Activated CD4-positive, alpha-beta T cell treated with anti-CD3 and anti-CD28 coated beads, Interleukin-2, amount 10 ng/mL, durations not matched to agents 7 days and 5 days (primary cell): ENCODE data around the gene ILF2. TPM values are rescaled to one million over a fixed set of nuclear protein-coding genes. Genes with fewer than 3 reads are reported as not detected.
"Not testable (repeated sequence)": the region's sequence is repeated elsewhere in the genome, so short reads cannot be mapped to it uniquely, and the experiment has no call there.

ENCODE experiments used
- CTCF ChIA-PET: fragments of 350-600 bp; sonication (Branson Sonifier 250); formaldehyde crosslinking; loops from one replicate; lab custom pipeline; 2021; ENCODE audit warnings: antibody characterized with exemption; lab: Charles Lee
- POLR2A ChIA-PET: fragments of 350-600 bp; sonication (Branson Sonifier 250); formaldehyde crosslinking; loops from one replicate; lab custom pipeline; 2021; ENCODE audit warnings: antibody characterized with exemption; lab: Charles Lee
- DNase-seq: peaks from one replicate; pipeline ENCODE4 v3.0.0-alpha.2; 2020
- H3K27ac Mint-ChIP-seq: one replicate; pipeline ENCODE4 v1.8.0; 2021; ENCODE audit warnings: mild to moderate bottlenecking, moderate library complexity, mixed read lengths
- H3K27me3 Mint-ChIP-seq: one replicate; pipeline ENCODE4 v1.8.0; 2021; ENCODE audit warnings: mixed read lengths
- H3K36me3 Mint-ChIP-seq: one replicate; pipeline ENCODE4 v1.8.0; 2021; ENCODE audit warnings: low read depth, mixed read lengths
- H3K4me1 Mint-ChIP-seq: one replicate; pipeline ENCODE4 v1.8.0; 2021; ENCODE audit warnings: mixed read lengths
- H3K4me3 Mint-ChIP-seq: one replicate; pipeline ENCODE4 v1.8.0; 2021; ENCODE audit warnings: mild to moderate bottlenecking, moderate library complexity, mixed read lengths
- H3K9me3 Mint-ChIP-seq: one replicate; pipeline ENCODE4 v1.8.0; 2021; ENCODE audit warnings: mixed read lengths
- total RNA-seq, 2 experiments: library from RNA; stranded (reverse); gene quantifications; one replicate each; pipeline ENCODE4 v1.2.3, GENCODE V29; 2021

The ILF2 gene
- total RNA-seq, 2 experiments from 2014 or later = 192 to 223 TPM

- no peak for DNase-seq
- Mint-ChIP-seq H3K27me3 (no peaks in the 10 kb centered on the region), H3K4me3 (no peak overlapping the region), H3K9me3 (no peaks in the 10 kb centered on the region), H3K27ac (no peak overlapping the region), H3K36me3 (peaks cover 83% of the 10 kb centered on the region), H3K4me1 (peaks cover 48% of the 10 kb centered on the region)
- CTCF ChIA-PET = interaction anchor here (1.1 to 2.7 kb wide), 2 partner anchors 11 to 130 kb away, joined by 6 to 7 read pairs; no protein-coding TSS in a partner anchor
- POLR2A ChIA-PET = no interaction called here
Observed at GRCh38 chr1:153640861-153641260, 29.9 kb downstream of the ILF2 start.

DNA sequence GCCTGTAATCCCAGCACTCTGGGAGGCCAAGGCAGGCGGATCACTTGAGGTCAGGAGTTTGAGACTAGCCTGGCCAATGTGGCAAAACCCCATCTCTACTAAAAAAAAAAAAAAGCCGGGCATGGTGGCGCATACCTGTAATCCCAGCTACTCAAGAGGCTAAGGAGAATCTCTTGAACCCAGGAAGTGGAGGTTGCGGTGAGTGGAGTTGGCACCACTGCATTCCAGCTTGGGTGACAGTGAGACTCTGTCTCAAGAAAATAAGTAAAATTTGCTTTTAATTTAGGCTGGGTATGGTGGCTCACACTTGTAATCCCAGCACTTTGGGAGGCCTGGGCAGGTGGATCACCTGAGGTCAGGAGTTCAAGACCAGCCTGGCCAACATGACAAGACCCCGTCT, 30.6 kb downstream of the ILF2 start:
- H3K36me3 Mint-ChIP-seq = peaks cover 79% of the 10 kb centered on the region
- H3K9me3 Mint-ChIP-seq, POLR2A ChIA-PET, H3K27ac Mint-ChIP-seq, DNase-seq, H3K4me3 Mint-ChIP-seq, H3K27me3 Mint-ChIP-seq: not testable (repeated sequence)
- peaks cover 45% of the 10 kb centered on the region for H3K4me1 Mint-ChIP-seq
- CTCF ChIA-PET = interaction anchor here (0.6 to 2.7 kb wide), 3 partner anchors 12 to 37 kb away, joined by 3 to 7 read pairs (median 5); partner anchors contain the start of gene S100A13

DNA sequence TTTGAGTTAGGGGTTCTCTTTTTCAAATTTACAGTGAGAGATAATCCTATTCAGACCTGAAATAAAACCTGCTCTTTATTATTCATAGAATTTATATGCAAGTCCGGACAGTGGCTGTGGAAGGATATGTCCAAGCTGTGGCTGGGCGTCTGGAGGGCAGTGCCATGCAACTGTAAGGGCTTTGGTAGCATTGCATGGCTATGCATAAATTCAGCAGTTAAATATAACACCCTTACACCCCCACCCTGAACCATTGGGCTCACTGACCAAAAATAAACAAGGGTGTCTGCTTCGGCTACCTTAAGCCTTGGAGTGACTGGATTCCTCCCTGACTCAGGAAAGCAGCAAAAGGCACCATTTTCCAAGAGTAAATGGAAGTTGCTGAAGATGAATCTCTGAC, 31.5 kb downstream of the ILF2 start:
- Mint-ChIP-seq H3K36me3 (peaks cover 76% of the 10 kb centered on the region), H3K4me3 (no peak overlapping the region), H3K27me3 (no peaks in the 10 kb centered on the region), H3K9me3 (no peaks in the 10 kb centered on the region), H3K27ac (no peak overlapping the region), H3K4me1 (peaks cover 41% of the 10 kb centered on the region)
- ChIA-PET CTCF (interaction anchor here (1.5 to 2.7 kb wide), 2 partner anchors 12 to 13 kb away, joined by 5 to 7 read pairs; partner anchors contain the start of gene S100A13), POLR2A (no interaction called here)
- no peak for DNase-seq

DNA sequence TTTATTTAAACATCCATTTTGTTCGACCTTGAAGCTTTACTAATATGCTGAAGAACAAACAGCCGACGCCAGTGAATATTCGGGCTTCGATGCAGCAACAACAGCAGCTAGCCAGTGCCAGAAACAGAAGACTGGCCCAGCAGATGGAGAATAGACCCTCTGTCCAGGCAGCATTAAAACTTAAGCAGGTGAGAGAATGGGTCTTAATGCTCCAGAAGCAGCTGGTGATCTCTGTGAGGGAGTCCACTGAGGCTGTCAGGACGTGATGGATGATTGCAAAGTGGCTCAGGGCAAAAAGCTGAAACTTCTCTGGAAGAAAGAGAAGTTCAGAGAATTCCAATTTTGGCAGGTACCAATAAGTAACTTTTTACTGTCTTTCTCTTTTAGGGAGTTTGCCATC, 32.5 kb downstream of the ILF2 start:
- H3K4me1 Mint-ChIP-seq = peaks cover 39% of the 10 kb centered on the region
- DNase-seq = no peak
- H3K27me3 Mint-ChIP-seq = no peaks in the 10 kb centered on the region
- no peak overlapping the region for H3K27ac Mint-ChIP-seq
- no peaks in the 10 kb centered on the region for H3K9me3 Mint-ChIP-seq
- H3K4me3 Mint-ChIP-seq = no peak overlapping the region
- ChIA-PET POLR2A (interaction anchor here (0.6 kb wide), 1 partner anchor 123 kb away, joined by 3 read pairs; no protein-coding TSS in a partner anchor), CTCF (interaction anchor here (1.1 to 2.7 kb wide), 3 partner anchors 11 to 105 kb away, joined by 3 to 7 read pairs (median 3); partner anchors contain the start of gene S100A13)
- H3K36me3 Mint-ChIP-seq = peaks cover 66% of the 10 kb centered on the region

GRCh38 chr1:153636312-153636711, 34.5 kb downstream of the ILF2 start:
- Mint-ChIP-seq H3K4me1 (peaks cover 46% of the 10 kb centered on the region), H3K36me3 (peaks cover 48% of the 10 kb centered on the region), H3K27me3 (no peaks in the 10 kb centered on the region), H3K9me3 (no peaks in the 10 kb centered on the region), H3K4me3 (peak overlapping the region; percentile 92), H3K27ac (no peak overlapping the region)
- POLR2A ChIA-PET = no interaction called here
- CTCF ChIA-PET = interaction anchor here (0.9 kb wide), 1 partner anchor 15 kb away, joined by 3 read pairs; no protein-coding TSS in a partner anchor
- DNase-seq = no peak

DNA sequence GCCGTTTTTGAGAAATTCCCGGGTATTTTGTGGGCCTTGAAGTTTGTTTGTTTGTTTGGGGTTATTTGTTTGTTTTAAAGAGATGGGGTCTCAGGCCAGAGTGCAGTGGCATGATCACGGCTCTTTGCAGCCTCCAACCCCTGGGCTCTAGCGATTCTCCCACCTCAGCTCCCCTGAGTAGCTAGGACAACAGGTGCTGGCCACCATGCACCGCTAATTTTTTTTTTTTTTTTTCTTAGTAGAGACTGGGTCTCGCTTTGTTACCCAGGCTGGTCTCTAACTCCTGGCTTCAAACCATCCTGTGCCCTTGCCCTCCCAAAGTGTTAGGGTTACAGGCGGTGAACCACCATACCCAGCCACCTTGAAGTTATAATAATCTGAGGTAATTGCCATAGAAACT, 34.9 kb downstream of the ILF2 start:
- peaks cover 43% of the 10 kb centered on the region for H3K4me1 Mint-ChIP-seq
- DNase-seq = no peak
- POLR2A ChIA-PET = no interaction called here
- no peaks in the 10 kb centered on the region for H3K27me3 Mint-ChIP-seq
- peaks cover 44% of the 10 kb centered on the region for H3K36me3 Mint-ChIP-seq
- no peak overlapping the region for H3K27ac Mint-ChIP-seq
- no peaks in the 10 kb centered on the region for H3K9me3 Mint-ChIP-seq
- CTCF ChIA-PET = interaction anchor here (0.9 to 1.4 kb wide), 3 partner anchors 12 to 36 kb away, joined by 3 to 6 read pairs (median 3); no protein-coding TSS in a partner anchor
- peak overlapping the region; percentile 92 for H3K4me3 Mint-ChIP-seq

- Mint-ChIP-seq H3K9me3 (no peaks in the 10 kb centered on the region), H3K4me3 (peak within 1 kb of the TSS; percentile 92), H3K27ac (peak within 1 kb of the TSS; percentile 99), H3K27me3 (no peaks in the 10 kb centered on the region), H3K36me3 (peaks cover 36% of the 10 kb centered on the region), H3K4me1 (peaks cover 44% of the 10 kb centered on the region)
- peak; percentile 98 for DNase-seq
- CTCF ChIA-PET = interaction anchor here (0.7 to 2.4 kb wide), 18 partner anchors 9 to 130 kb away, joined by 3 to 10 read pairs (median 4); no protein-coding TSS in a partner anchor
- POLR2A ChIA-PET = interaction anchor here (0.6 to 1.8 kb wide), 14 partner anchors 10 to 770 kb away, joined by 3 to 7 read pairs (median 3); partner anchors contain the start of genes RPS27, S100A6 and SNAPIN
Observed at GRCh38 chr1:153633754-153634665, 36.8 kb downstream of the ILF2 start, which contains the start of gene CHTOP. TSS of gene CHTOP (plus strand) at chr1:153634066. CDS start at chr1:153636589, 2,523 bp downstream.

- no peak for DNase-seq
- Mint-ChIP-seq H3K27me3 (no peaks in the 10 kb centered on the region), H3K4me3 (peak overlapping the region; percentile 92), H3K9me3 (no peaks in the 10 kb centered on the region), H3K4me1 (peaks cover 44% of the 10 kb centered on the region), H3K27ac (peak overlapping the region; percentile 99), H3K36me3 (peaks cover 30% of the 10 kb centered on the region)
- ChIA-PET CTCF (interaction anchor here (0.6 to 2.4 kb wide), 11 partner anchors 10 to 129 kb away, joined by 3 to 10 read pairs (median 4); no protein-coding TSS in a partner anchor), POLR2A (interaction anchor here (0.6 to 1.8 kb wide), 8 partner anchors 11 to 617 kb away, joined by 3 to 7 read pairs (median 3); partner anchors contain the start of gene SNAPIN)
Observed at GRCh38 chr1:153633161-153633753, 37.5 kb downstream of the ILF2 start.

DNA sequence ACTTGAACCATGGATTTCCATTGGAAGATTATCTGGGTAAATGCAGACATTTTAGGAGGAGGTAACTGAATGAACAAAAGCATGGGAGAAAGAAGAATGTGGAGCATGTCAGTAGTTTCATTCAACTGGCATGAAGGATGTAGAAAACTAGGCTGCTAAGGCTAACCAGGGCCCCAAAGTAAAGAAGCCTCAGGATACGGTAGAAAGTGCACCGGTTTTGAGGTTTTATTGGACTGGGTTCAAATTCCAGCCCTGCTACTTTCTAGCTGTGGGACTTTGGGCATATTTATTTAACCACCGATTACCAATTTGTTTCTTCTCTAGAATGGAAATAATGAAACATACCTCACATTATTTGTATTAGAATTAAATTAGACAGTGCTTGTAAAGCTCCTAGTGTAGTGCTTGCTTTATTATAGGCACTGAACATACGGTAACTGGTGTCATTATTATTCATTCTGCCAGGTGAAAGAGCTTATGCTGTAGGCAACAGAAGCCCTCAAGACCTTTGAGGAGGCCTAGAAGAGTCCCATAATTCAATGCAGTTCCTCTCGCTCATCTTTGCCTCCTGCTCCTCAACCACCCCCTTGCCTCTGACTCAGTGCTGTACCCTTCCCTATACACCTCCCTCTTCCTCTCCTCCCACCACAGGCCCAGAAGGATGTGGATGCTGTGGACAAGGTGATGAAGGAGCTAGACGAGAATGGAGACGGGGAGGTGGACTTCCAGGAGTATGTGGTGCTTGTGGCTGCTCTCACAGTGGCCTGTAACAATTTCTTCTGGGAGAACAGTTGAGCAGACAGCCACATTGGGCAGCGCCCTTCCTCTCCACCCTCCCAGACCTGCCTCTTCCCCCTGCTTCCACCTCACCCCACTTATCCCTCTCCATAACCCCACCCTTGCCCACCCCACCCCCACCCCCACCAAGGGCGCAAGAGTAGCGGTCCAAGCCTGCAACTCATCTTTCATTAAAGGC, 39.5 kb downstream of the ILF2 start:
- CTCF ChIA-PET = interaction anchor here (1.3 kb wide), 1 partner anchor 16 kb away, joined by 3 read pairs; no protein-coding TSS in a partner anchor
- H3K4me1 Mint-ChIP-seq = peaks cover 31% of the 10 kb centered on the region
- peak overlapping the region; percentile 20 for H3K27ac Mint-ChIP-seq
- no peaks in the 10 kb centered on the region for H3K9me3 Mint-ChIP-seq
- H3K27me3 Mint-ChIP-seq = no peaks in the 10 kb centered on the region
- no peak overlapping the region for H3K4me3 Mint-ChIP-seq
- peaks cover 14% of the 10 kb centered on the region for H3K36me3 Mint-ChIP-seq
- no peak for DNase-seq
- POLR2A ChIA-PET = no interaction called here

DNA sequence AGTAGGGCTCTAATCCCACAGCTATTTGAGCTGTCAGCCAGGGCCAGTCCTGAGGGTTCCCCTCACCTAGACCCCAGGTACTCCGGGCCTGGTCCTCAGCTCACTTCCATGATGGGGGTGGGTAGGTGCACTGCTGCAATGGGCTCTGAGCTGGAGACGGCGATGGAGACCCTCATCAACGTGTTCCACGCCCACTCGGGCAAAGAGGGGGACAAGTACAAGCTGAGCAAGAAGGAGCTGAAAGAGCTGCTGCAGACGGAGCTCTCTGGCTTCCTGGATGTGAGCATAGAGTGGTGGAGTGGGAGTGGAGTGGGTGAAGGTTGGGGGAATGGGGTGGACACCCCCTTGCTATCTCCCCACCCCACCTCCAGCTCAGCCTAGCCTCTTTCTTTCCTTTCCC, 40.4 kb downstream of the ILF2 start:
- Mint-ChIP-seq H3K27me3 (no peaks in the 10 kb centered on the region), H3K36me3 (peaks cover 8% of the 10 kb centered on the region), H3K27ac (no peak overlapping the region), H3K4me3 (no peak overlapping the region), H3K9me3 (no peaks in the 10 kb centered on the region), H3K4me1 (peaks cover 25% of the 10 kb centered on the region)
- POLR2A ChIA-PET = no interaction called here
- no peak for DNase-seq
- CTCF ChIA-PET = interaction anchor here (1.3 kb wide), 1 partner anchor 42 kb away, joined by 6 read pairs; no protein-coding TSS in a partner anchor

DNA sequence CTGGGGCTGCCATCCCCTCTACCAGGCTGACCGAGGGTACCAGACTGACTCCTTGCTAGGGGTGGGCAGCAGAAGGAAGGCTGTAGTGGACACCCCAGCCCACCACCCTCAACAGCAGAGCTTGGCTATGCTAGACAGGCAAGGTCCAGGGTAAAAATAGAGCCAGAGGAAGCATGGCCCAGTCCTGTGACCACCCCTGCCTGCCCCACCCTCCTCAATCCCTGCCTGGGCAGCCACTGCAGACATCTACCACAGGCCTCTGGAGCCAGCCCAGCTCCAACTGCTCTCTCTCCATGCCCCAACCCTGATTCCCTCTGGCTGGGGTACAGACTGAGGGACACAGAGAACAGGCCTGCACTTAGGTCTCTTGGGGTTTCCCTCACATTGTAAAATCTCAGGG, 40.8 kb downstream of the ILF2 start:
- H3K27ac Mint-ChIP-seq = no peak overlapping the region
- H3K9me3 Mint-ChIP-seq = no peaks in the 10 kb centered on the region
- ChIA-PET POLR2A (no interaction called here), CTCF (interaction anchor here (1.3 kb wide), 1 partner anchor 42 kb away, joined by 6 read pairs; no protein-coding TSS in a partner anchor)
- H3K27me3 Mint-ChIP-seq = no peaks in the 10 kb centered on the region
- H3K4me1 Mint-ChIP-seq = peaks cover 23% of the 10 kb centered on the region
- no peak for DNase-seq
- no peak overlapping the region for H3K4me3 Mint-ChIP-seq
- H3K36me3 Mint-ChIP-seq = peaks cover 7% of the 10 kb centered on the region
